Heart left ventricle (tissue), 13 donors: ENCODE measurements around the gene HIVEP2.

ENCODE experiments used
- POLR2A ChIP-seq, 2 donors: fragments of 450-650 bp; IDR thresholded peaks; one replicate each; pipeline ENCODE4 v1.6.1; 2017; ENCODE audit warnings: antibody characterized with exemption in 2 of 2, mild to moderate bottlenecking in 2 of 2, moderate library complexity in 2 of 2
- TF ChIP-seq, protein P1 (sequence below), 12 donors: fragments of 200-600 bp; sonication (generic) in 4 of 12; IDR thresholded peaks; one replicate each; pipeline versions ENCODE4 v1.5.0 to v1.8.0; 2018 to 2022; ENCODE audit warnings: antibody characterized with exemption in 12 of 12, mild to moderate bottlenecking in 5 of 12
- donor health status: ischemic (EF 13 %, LVEDD 7.1; RV severe dilation, severe dysfunction).
- donor health status: DM: no; HTN: yes; CAD: no.
- donor health status: DM: no; HTN: no; CAD: no.
- donor health status: ischemic (EF 25% LVEDD 6.9; RV normal size, moderate dysfunction).
- donor health status: ischemic (EF 25% LVEDD 5.7; RV mildly dilated, moderate dysfunction).
- donor health status: ischemic (EF 35%, LVEDD 5.7; RV mildly dilated, moderate dysfunction).
- donor health status: nonischemic (EF 11% LVEDD 7.7; RV severe dilation, severe dysfunction).
- donor health status: DM: yes; HTN: yes; CAD: no.
- donor health status: PGD.
- donor health status: ischemic (EF 29% LVEDD 5.4; RV normal size, mild dysfunction).
- donor health status: nonischemic (EF 23%, LVEDD 6.1; RV moderate dilation, normal function).

DNA sequence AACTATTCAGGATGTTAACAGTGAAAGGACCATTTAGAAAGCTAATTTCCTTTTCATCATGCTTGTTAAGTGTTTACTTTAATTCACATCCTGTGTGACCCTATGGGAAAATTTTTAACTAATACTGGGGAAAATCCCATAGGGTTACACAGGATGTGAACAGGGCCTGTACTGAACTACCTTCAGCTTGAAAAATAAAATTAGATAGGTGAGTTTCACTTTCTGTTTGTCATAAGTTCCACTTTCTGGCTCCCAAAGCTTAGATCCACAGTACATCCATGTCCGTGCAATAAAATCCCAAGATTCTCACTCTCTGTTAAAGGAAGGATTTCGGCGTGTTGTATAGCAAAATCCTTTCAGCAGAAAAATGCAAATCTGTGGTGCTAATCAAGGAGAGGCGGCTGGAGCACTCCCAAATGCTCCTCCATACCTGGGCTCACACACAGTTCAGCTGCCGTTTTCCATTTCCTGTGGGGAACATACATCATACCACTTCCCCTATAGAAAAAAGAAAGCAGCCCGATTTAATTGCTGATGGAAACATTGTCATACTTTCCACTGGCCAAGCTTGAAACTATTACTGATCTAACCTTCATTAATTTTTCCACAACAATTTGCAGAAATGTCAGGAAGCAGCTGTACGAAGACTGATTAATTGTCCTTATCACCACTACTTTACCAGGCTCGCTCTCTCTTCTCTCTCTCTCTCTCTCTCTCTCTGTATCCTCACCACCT, 125.2 kb downstream of the HIVEP2 start:
- TF ChIP-seq, protein P1, sequence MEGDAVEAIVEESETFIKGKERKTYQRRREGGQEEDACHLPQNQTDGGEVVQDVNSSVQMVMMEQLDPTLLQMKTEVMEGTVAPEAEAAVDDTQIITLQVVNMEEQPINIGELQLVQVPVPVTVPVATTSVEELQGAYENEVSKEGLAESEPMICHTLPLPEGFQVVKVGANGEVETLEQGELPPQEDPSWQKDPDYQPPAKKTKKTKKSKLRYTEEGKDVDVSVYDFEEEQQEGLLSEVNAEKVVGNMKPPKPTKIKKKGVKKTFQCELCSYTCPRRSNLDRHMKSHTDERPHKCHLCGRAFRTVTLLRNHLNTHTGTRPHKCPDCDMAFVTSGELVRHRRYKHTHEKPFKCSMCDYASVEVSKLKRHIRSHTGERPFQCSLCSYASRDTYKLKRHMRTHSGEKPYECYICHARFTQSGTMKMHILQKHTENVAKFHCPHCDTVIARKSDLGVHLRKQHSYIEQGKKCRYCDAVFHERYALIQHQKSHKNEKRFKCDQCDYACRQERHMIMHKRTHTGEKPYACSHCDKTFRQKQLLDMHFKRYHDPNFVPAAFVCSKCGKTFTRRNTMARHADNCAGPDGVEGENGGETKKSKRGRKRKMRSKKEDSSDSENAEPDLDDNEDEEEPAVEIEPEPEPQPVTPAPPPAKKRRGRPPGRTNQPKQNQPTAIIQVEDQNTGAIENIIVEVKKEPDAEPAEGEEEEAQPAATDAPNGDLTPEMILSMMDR (IDR thresholded peaks at IDR 0.05) = no peak
- no peak for TF ChIP-seq POLR2A (IDR thresholded peaks at IDR 0.05)
